MM.1S (cell line): ENCODE measurements around the gene VRK3.
"Not testable (repeated sequence)": the region's sequence is repeated elsewhere in the genome, so short reads cannot be mapped to it uniquely, and the experiment has no call there.

Source experiments
- DNase-seq: peaks from one replicate; pipeline ENCODE4 v3.0.0-alpha.2; 2015
- H2AFZ ChIP-seq: fragments of 300-600 bp; sonication (generic); 2 replicates; pipeline ENCODE4 v1.6.0; 2016; ENCODE audit warnings: antibody characterized with exemption, low read length
- H3F3A ChIP-seq: fragments of 300-600 bp; sonication (generic); 2 replicates; pipeline ENCODE4 v1.6.1; 2016; ENCODE audit warnings: mild to moderate bottlenecking, antibody characterized with exemption, low read length, moderate library complexity, mixed read lengths; ENCODE audit not compliant: insufficient read depth
- H3K27ac ChIP-seq: fragments of 300-600 bp; sonication (generic); 2 replicates; pipeline ENCODE4 v1.5.1; 2016; ENCODE audit warnings: mild to moderate bottlenecking, low read length
- H3K27me3 ChIP-seq: fragments of 300-600 bp; sonication (generic); replicated peaks from 2 replicates; pipeline ENCODE4 v1.6.0; 2016; ENCODE audit warnings: low read length; ENCODE audit not compliant: insufficient read depth
- H3K36me3 ChIP-seq: fragments of 300-600 bp; sonication (generic); replicated peaks from 2 replicates; pipeline ENCODE4 v1.6.1; 2016; ENCODE audit warnings: mild to moderate bottlenecking, low read length, mixed read lengths; ENCODE audit not compliant: insufficient read depth
- H3K4me1 ChIP-seq: fragments of 300-600 bp; sonication (generic); 2 replicates; pipeline ENCODE4 v1.6.1; 2016; ENCODE audit warnings: low read length, mixed read lengths
- H3K4me2 ChIP-seq: fragments of 300-600 bp; sonication (generic); 2 replicates; pipeline ENCODE4 v1.6.0; 2016; ENCODE audit warnings: low read depth, low read length
- H3K4me3 ChIP-seq: fragments of 300-600 bp; sonication (generic); 2 replicates; pipeline ENCODE4 v1.5.1; 2016; ENCODE audit warnings: low read length, mixed read lengths
- H3K79me2 ChIP-seq: fragments of 300-600 bp; sonication (generic); 2 replicates; pipeline ENCODE4 v1.6.1; 2016; ENCODE audit warnings: mixed run types, low read length, mixed read lengths
- H3K9ac ChIP-seq: fragments of 300-600 bp; sonication (generic); 2 replicates; pipeline ENCODE4 v1.6.1; 2016; ENCODE audit warnings: low read length, mixed read lengths
- H3K9me2 ChIP-seq: fragments of 300-600 bp; sonication (generic); replicated peaks from 2 replicates; pipeline ENCODE4 v1.6.1; 2016; ENCODE audit warnings: mild to moderate bottlenecking, low read length, mixed read lengths; ENCODE audit not compliant: insufficient read depth
- H3K9me3 ChIP-seq: fragments of 300-600 bp; sonication (generic); replicated peaks from 2 replicates; pipeline ENCODE4 v1.6.1; 2016; ENCODE audit warnings: mild to moderate bottlenecking, low read length, mixed read lengths; ENCODE audit not compliant: insufficient read depth
- H4K20me1 ChIP-seq: fragments of 300-600 bp; sonication (generic); 2 replicates; pipeline ENCODE4 v1.6.1; 2016; ENCODE audit warnings: mild to moderate bottlenecking, low read length, moderate library complexity, mixed read lengths; ENCODE audit not compliant: insufficient read depth
- CTCF ChIP-seq: fragments of 300-600 bp; sonication (generic); IDR thresholded peaks from 2 replicates; pipeline ENCODE4 v1.5.1; 2016; ENCODE audit warnings: antibody characterized with exemption, low read length, mixed read lengths
- EZH2 ChIP-seq: fragments of 300-600 bp; sonication (generic); optimal IDR thresholded peaks from 2 replicates; pipeline ENCODE3; 2017; ENCODE audit warnings: low read depth, mild to moderate bottlenecking, antibody characterized with exemption, low read length, mixed read lengths
- EZH2phosphoT487 ChIP-seq: fragments of 300-600 bp; sonication (generic); IDR thresholded peaks from 2 replicates; pipeline ENCODE4 v1.6.1; 2018; ENCODE audit warnings: antibody characterized with exemption, low read length

VRK3 gene

GRCh38 chr19:49959892-49960291, 65.3 kb downstream of the VRK3 start:
- not testable (repeated sequence) for H3K9ac ChIP-seq, H2AFZ ChIP-seq, H3K9me3 ChIP-seq, H3F3A ChIP-seq, H3K9me2 ChIP-seq, H3K4me1 ChIP-seq, H4K20me1 ChIP-seq, H3K4me3 ChIP-seq, H3K79me2 ChIP-seq, DNase-seq, H3K27ac ChIP-seq, H3K4me2 ChIP-seq, H3K36me3 ChIP-seq, H3K27me3 ChIP-seq

DNA sequence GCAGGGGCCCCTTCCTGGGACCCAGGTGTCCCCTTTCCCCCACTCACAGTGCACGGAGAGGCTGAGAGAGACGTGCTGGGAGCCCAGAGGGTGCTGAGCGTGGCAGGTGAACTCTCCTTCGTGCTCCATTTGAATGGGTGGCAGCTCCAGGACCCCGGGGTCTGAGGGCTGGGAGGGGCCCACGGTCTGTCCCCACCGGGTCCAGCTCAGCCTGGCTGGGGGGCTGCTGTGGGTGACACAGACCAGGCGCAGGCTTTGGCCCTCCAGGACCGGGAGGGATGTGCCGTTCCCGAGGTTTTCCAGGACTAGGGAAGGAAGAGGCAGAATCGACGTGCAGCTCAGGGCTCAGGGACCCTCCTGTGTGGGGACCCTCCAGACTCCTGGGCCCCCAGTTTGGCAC, 66.6 kb downstream of the VRK3 start:
- not testable (repeated sequence) for H3K27me3 ChIP-seq, H2AFZ ChIP-seq, H4K20me1 ChIP-seq, H3K36me3 ChIP-seq, H3K9ac ChIP-seq, H3F3A ChIP-seq, H3K4me1 ChIP-seq, H3K27ac ChIP-seq, H3K9me3 ChIP-seq, DNase-seq, H3K4me2 ChIP-seq, H3K9me2 ChIP-seq, H3K79me2 ChIP-seq, H3K4me3 ChIP-seq

- not testable (repeated sequence) for H3K79me2 ChIP-seq, H3K27ac ChIP-seq, H3K9me3 ChIP-seq, H3K27me3 ChIP-seq, H3K4me3 ChIP-seq, H3K9me2 ChIP-seq, H3K9ac ChIP-seq, DNase-seq, H3K4me2 ChIP-seq, H3K4me1 ChIP-seq, H2AFZ ChIP-seq, H4K20me1 ChIP-seq, H3K36me3 ChIP-seq, H3F3A ChIP-seq
Measured at GRCh38 chr19:49958144-49958543, 67.0 kb downstream of the VRK3 start.

DNA sequence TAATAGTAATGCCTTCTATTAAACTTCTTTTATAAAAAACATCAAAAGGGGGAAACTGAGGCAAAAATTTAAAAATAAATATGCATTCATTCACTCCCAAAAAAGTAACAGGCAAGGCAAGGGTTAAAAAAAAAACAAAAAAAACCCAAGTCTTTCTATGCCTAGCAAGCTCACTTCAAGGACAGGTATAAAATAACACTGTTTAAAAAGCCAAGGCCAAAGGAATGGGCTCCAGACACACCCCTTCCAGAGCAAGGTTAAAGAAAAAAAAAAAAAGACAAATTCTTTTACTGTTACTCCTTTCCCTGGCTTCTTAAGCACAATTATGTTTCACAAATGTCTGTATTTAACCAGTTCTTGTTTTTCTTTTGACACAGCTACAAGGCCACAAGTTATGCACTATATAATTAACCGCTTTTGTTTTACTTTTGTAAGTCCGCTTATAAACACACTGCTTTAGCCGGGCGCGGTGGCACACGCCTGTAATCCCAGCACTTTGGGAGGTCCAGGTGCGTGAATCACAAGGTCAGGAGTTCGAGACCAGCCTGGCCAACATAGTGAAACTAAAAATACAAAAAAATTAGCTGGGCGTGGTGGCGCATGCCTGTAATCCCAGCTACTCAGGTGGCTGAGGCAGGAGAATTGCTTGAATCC, 67.8 kb downstream of the VRK3 start:
- DNase-seq: no peak
- TF ChIP-seq EZH2phosphoT487: no peak
- TF ChIP-seq EZH2: no peak
- no peak for TF ChIP-seq CTCF
- H3K36me3 ChIP-seq: no peaks in the 10 kb centered on the region
- no peaks in the 10 kb centered on the region for H3F3A ChIP-seq
- H3K27ac ChIP-seq: no peak overlapping the region
- H3K4me3 ChIP-seq: no peak overlapping the region
- H3K9ac ChIP-seq: no peak overlapping the region
- H3K4me1 ChIP-seq: 0 out of 2 replicates have a peak, but pooled peaks cover 4% of the 10 kb centered on the region
- H3K4me2 ChIP-seq: no peak overlapping the region
- H4K20me1 ChIP-seq: no peaks in the 10 kb centered on the region
- no peaks in the 10 kb centered on the region for H3K79me2 ChIP-seq
- H2AFZ ChIP-seq: no peak overlapping the region
- H3K27me3 ChIP-seq: no peaks in the 10 kb centered on the region
- H3K9me2 ChIP-seq: no peaks in the 10 kb centered on the region
- H3K9me3 ChIP-seq: no peaks in the 10 kb centered on the region

- no peak overlapping the region for H3K4me2 ChIP-seq
- no peaks in the 10 kb centered on the region for H3K27me3 ChIP-seq
- TF ChIP-seq EZH2phosphoT487: no peak
- TF ChIP-seq EZH2: no peak
- no peak for TF ChIP-seq CTCF
- H3K9ac ChIP-seq: no peak overlapping the region
- no peaks in the 10 kb centered on the region for H3K36me3 ChIP-seq
- H3K9me2 ChIP-seq: no peaks in the 10 kb centered on the region
- 0 out of 2 replicates have a peak, but pooled peaks cover 6% of the 10 kb centered on the region for H3K4me1 ChIP-seq
- H4K20me1 ChIP-seq: no peaks in the 10 kb centered on the region
- H3K27ac ChIP-seq: no peak overlapping the region
- H2AFZ ChIP-seq: no peak overlapping the region
- no peak overlapping the region for H3K4me3 ChIP-seq
- no peaks in the 10 kb centered on the region for H3F3A ChIP-seq
- DNase-seq: no peak
- H3K9me3 ChIP-seq: no peaks in the 10 kb centered on the region
- H3K79me2 ChIP-seq: no peaks in the 10 kb centered on the region
Measured at GRCh38 chr19:49956115-49956495, 69.1 kb downstream of the VRK3 start.
